Natural killer cell (primary cell): Measurements from ENCODE around the gene OVCA2. TPM values are rescaled to one million over a fixed set of nuclear protein-coding genes. Genes with fewer than 3 reads are reported as not detected.

ENCODE experiments used
- ATAC-seq, 3 donors: fragments of 150-1000 bp in 2 of 3; fragments of 200-7000 bp in 1 of 3; cut with Tn5 transposase; 1 replicate in 1 of 3; 2 replicates in 2 of 3; pipeline ENCODE4 v1.10.0; 2021; ENCODE audit warnings: mild to moderate bottlenecking in 2 of 3, moderate library complexity in 2 of 3
- DNase-seq, 2 donors: peaks; one replicate each; pipeline versions ENCODE4 v3.0.0 to v3.0.0-alpha.2; 2013 to 2021; ENCODE audit warnings: mixed read lengths in 1 of 2
- H3K27ac ChIP-seq: one replicate; pipeline ENCODE4 v1.5.1; 2013; ENCODE audit warnings: mild to moderate bottlenecking, low read length
- H3K27me3 ChIP-seq: one replicate; pipeline ENCODE4 v1.6.1; 2013; ENCODE audit warnings: low read length; ENCODE audit not compliant: control insufficient read depth, insufficient read depth
- H3K36me3 ChIP-seq: one replicate; pipeline ENCODE4 v1.6.1; 2013; ENCODE audit warnings: low read length; ENCODE audit not compliant: control insufficient read depth, insufficient read depth
- H3K4me1 ChIP-seq: one replicate; pipeline ENCODE4 v1.6.1; 2013; ENCODE audit warnings: low read length; ENCODE audit not compliant: control insufficient read depth, insufficient read depth
- H3K4me3 ChIP-seq: one replicate; pipeline ENCODE4 v1.5.1; 2013; ENCODE audit warnings: low read length
- H3K9me3 ChIP-seq: one replicate; pipeline ENCODE4 v1.6.1; 2013; ENCODE audit warnings: low read length; ENCODE audit not compliant: control insufficient read depth, insufficient read depth
- H3K27ac Mint-ChIP-seq, 2 donors: one replicate each; pipeline ENCODE4 v1.8.0; 2022; ENCODE audit warnings: mild to moderate bottlenecking in 2 of 2, mixed read lengths in 2 of 2, moderate library complexity in 1 of 2
- H3K27me3 Mint-ChIP-seq, 2 donors: one replicate each; pipeline ENCODE4 v1.8.0; 2022; ENCODE audit warnings: low read depth in 2 of 2, mixed read lengths in 2 of 2
- H3K36me3 Mint-ChIP-seq: one replicate; pipeline ENCODE4 v1.8.0; 2022; ENCODE audit warnings: mixed read lengths
- H3K4me1 Mint-ChIP-seq, 2 donors: one replicate each; pipeline ENCODE4 v1.8.0; 2022; ENCODE audit warnings: mixed read lengths in 2 of 2
- H3K4me3 Mint-ChIP-seq: one replicate; pipeline ENCODE4 v1.8.0; 2022; ENCODE audit warnings: mild to moderate bottlenecking, moderate library complexity, mixed read lengths
- H3K9me3 Mint-ChIP-seq, 2 donors: one replicate each; pipeline ENCODE4 v1.8.0; 2022; ENCODE audit warnings: mixed read lengths in 2 of 2
- CTCF ChIP-seq: fragments of 200-600 bp; IDR thresholded peaks from one replicate; pipeline ENCODE4 v1.8.0; 2022; ENCODE audit warnings: antibody characterized with exemption
- whole genome bisulfite sequencing: methylation state at CpG from one replicate; pipeline ENCODE4 v1.1.7; 2013; ENCODE audit warnings: missing lambda C conversion rate; ENCODE audit not compliant: insufficient coverage; 5-methylcytosine and 5-hydroxymethylcytosine counted together
- intact Hi-C: fragments of 100-400 bp; cut with micrococcal nuclease; formaldehyde crosslinking; loops from one replicate; pipeline ENCODE4 v1.14.2; 2022
- total RNA-seq, 4 donors: library from RNA; stranded (reverse); fragments of 120-200 nt in 1 of 4; gene quantifications; one replicate each; pipeline versions ENCODE4 v1.2.3 to v1.2.4, GENCODE V29; 2013 to 2022

The OVCA2 gene
- total RNA-seq, 3 donors from 2014 or later (not counting 1 experiment from before 2014, with no cell fraction given) = 27.9 to 33.8 (median 28.5) TPM

DNA sequence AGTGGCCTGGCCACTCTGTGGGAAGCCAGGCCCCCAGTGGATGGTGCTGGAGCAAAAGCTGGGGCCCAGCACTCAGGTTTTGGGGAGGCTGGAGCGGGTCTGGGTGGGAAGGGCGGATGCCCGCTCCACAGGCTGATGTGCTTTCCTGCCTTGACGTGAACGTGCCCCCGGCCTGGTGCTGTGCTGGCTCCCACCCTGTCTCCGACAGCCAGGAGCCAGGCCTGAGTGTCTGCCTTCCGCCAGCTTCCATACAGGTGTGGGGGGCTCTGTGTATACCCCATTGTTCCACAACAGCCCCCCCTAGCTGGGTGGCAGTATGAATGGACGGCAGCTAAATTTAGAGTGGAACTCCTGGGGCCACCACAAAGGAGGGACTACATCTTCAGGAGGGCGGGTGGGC lies 33.1 kb downstream of the OVCA2 start:
- H3K4me1 Mint-ChIP-seq = peaks cover 15 to 20% of the 10 kb centered on the region in 2 donors
- H3K9me3 Mint-ChIP-seq = no peaks in the 10 kb centered on the region
- TF ChIP-seq CTCF = no peak
- H3K27me3 ChIP-seq = no peaks in the 10 kb centered on the region
- intact Hi-C loops = no loop called here
- H3K36me3 ChIP-seq = peaks cover 12% of the 10 kb centered on the region
- H3K4me3 ChIP-seq = no peak overlapping the region
- H3K9me3 ChIP-seq = no peaks in the 10 kb centered on the region
- DNase-seq (no peak), ATAC-seq (no peak)
- H3K36me3 Mint-ChIP-seq = no peaks in the 10 kb centered on the region
- 82% methylated on average over 10 of the region's 10 CpGs for WGBS
- H3K4me3 Mint-ChIP-seq = no peak overlapping the region
- H3K27ac Mint-ChIP-seq = peak overlapping the region in 1 of 2 donors; percentile 81
- peaks cover 35% of the 10 kb centered on the region for H3K4me1 ChIP-seq
- H3K27ac ChIP-seq = no peak overlapping the region
- no peaks in the 10 kb centered on the region for H3K27me3 Mint-ChIP-seq

DNA sequence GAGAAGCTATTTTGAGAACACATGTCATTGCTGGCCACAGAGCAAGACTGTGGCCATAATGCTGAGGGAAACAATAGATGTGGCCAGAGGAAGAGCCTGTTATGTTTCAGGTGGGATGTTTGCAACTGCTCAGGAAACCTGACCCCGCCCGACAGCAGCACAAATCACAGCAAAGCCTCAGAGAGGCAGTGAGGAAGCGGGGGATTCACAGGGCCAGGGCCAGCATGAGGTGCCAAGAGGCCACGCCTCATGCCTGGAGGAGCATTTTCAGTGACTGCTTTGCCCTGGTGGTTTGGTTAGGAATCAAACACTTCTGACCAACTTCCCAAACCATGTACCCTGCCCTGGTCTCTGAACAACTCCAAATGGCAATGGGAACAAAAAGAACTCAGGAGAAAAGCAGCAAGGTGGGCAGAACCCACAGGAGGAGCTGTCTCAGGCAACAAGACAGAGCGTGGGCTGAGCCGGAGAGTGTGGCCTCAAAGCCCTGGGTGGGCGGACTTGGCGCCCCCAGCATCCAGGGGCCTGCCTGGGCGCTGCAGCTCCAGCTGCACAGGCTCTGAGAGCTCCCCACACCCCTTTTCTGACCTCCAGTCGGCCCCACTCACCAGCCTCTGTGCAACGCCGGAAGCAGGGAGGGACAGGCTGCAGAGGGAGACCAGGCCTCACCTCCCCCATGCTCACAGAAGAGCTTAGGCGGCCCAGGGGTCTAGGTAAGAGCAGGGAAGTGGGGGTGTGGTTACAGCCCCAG lies 33.7 kb downstream of the OVCA2 start:
- H3K27me3 ChIP-seq = no peaks in the 10 kb centered on the region
- H3K36me3 ChIP-seq = peaks cover 14% of the 10 kb centered on the region
- peak overlapping the region; percentile 41 for H3K27ac ChIP-seq
- DNase-seq (no peak), ATAC-seq (peak; percentile 51 to 81 (median 76))
- H3K4me1 ChIP-seq = peaks cover 30% of the 10 kb centered on the region
- H3K4me3 ChIP-seq = no peak overlapping the region
- peaks cover 15 to 20% of the 10 kb centered on the region in 2 donors for H3K4me1 Mint-ChIP-seq
- no peaks in the 10 kb centered on the region for H3K36me3 Mint-ChIP-seq
- H3K4me3 Mint-ChIP-seq = peak overlapping the region; percentile 55
- intact Hi-C loops = no loop called here
- no peak for TF ChIP-seq CTCF
- H3K27me3 Mint-ChIP-seq = no peaks in the 10 kb centered on the region
- no peaks in the 10 kb centered on the region for H3K9me3 Mint-ChIP-seq
- WGBS = 55% methylated on average over 11 of the region's 13 CpGs
- peak overlapping the region; percentile 63 to 81 for H3K27ac Mint-ChIP-seq
- H3K9me3 ChIP-seq = no peaks in the 10 kb centered on the region

- H3K4me1 Mint-ChIP-seq = peaks cover 14 to 24% of the 10 kb centered on the region in 2 donors
- no peaks in the 10 kb centered on the region for H3K27me3 Mint-ChIP-seq
- intact Hi-C loops = no loop called here
- no peak for TF ChIP-seq CTCF
- ATAC-seq (peak in 1 of 3 donors; percentile 21), DNase-seq (no peak)
- Histone ChIP-seq H3K4me3 (no peak overlapping the region), H3K36me3 (peaks cover 17% of the 10 kb centered on the region), H3K9me3 (no peaks in the 10 kb centered on the region), H3K27me3 (no peaks in the 10 kb centered on the region), H3K4me1 (peaks cover 29% of the 10 kb centered on the region), H3K27ac (peak overlapping the region; percentile 41)
- peak overlapping the region; percentile 26 to 81 for H3K27ac Mint-ChIP-seq
- H3K9me3 Mint-ChIP-seq = no peaks in the 10 kb centered on the region
- H3K36me3 Mint-ChIP-seq = no peaks in the 10 kb centered on the region
- peak overlapping the region; percentile 49 for H3K4me3 Mint-ChIP-seq
- 70% methylated on average over 17 of the region's 17 CpGs for WGBS
These were observed 34.5 kb downstream of the OVCA2 start for GRCh38 chr17:2076087-2076984.
